Keratinocyte (primary cell): ENCODE data around the gene TRPC4AP.
A peak's percentile ranks its signal among the peaks of the same experiment; 100 is the strongest.

ENCODE experiments used
- CTCF ChIP-seq, 3 experiments: IDR thresholded peaks in 1 of 3; conservative IDR thresholded peaks in 1 of 3; optimal IDR thresholded peaks in 1 of 3; 2 replicates in 2 of 3; 3 replicates in 1 of 3; pipeline versions ENCODE3 to v1.5.1; 2011; ENCODE audit warnings: low read length in 3 of 3, mild to moderate bottlenecking in 3 of 3, moderate library complexity in 2 of 3, control low read depth in 1 of 3, inconsistent platforms in 1 of 3; ENCODE audit not compliant: insufficient read depth in 2 of 3; ENCODE audit errors: extremely low read depth in 1 of 3
- EZH2 ChIP-seq: IDR thresholded peaks from one replicate; pipeline ENCODE4 v1.6.1; 2012; ENCODE audit warnings: inconsistent platforms, mild to moderate bottlenecking, low read length, moderate library complexity

- TF ChIP-seq CTCF (optimal IDR thresholded peaks at IDR 0.05 in 1 of 3, IDR thresholded peaks at IDR 0.05 in 1 of 3, conservative IDR thresholded peaks at IDR 0.05 in 1 of 3; ENCODE audit: extremely low read depth in 1 of 3, insufficient read depth in 2 of 3, low read length in 3 of 3) = peak; percentile 27 to 57 (median 45)
- TF ChIP-seq EZH2 = no peak
Observed at GRCh38 chr20:35001596-35002362, 90.8 kb downstream of the TRPC4AP start.
